HS-5 (cell line): ENCODE results near the gene HGFAC.
"Not testable (repeated sequence)": the region's sequence is repeated elsewhere in the genome, so short reads cannot be mapped to it uniquely, and the experiment has no call there.

ENCODE experiments used
- DNase-seq: peaks from one replicate; pipeline ENCODE4 v3.0.0-alpha.2; 2012; ENCODE audit warnings: low read depth

Gene HGFAC

GRCh38 chr4:3411190-3411589 lies 30.6 kb upstream of the HGFAC start:
- not testable (repeated sequence) for DNase-seq

- no peak for DNase-seq
Observed at GRCh38 chr4:3411676-3412075, 30.1 kb upstream of the HGFAC start.

GRCh38 chr4:3412257-3413020 lies 29.3 kb upstream of the HGFAC start:
- DNase-seq: no peak

GRCh38 chr4:3413217-3413671 lies 28.5 kb upstream of the HGFAC start:
- no peak for DNase-seq

- DNase-seq: no peak
Observed at GRCh38 chr4:3413675-3414420, 27.9 kb upstream of the HGFAC start.

- no peak for DNase-seq
Observed at GRCh38 chr4:3414421-3415279, 27.1 kb upstream of the HGFAC start.

- DNase-seq: no peak
Observed at GRCh38 chr4:3415471-3416141, 26.2 kb upstream of the HGFAC start.

- no peak for DNase-seq
Observed at GRCh38 chr4:3416270-3416669, 25.5 kb upstream of the HGFAC start.

GRCh38 chr4:3416821-3417221 lies 24.9 kb upstream of the HGFAC start:
- DNase-seq: no peak

GRCh38 chr4:3417448-3417847 lies 24.3 kb upstream of the HGFAC start:
- no peak for DNase-seq

- no peak for DNase-seq
Observed at GRCh38 chr4:3418029-3418762, 23.6 kb upstream of the HGFAC start.

GRCh38 chr4:3419836-3420605 lies 21.7 kb upstream of the HGFAC start:
- no peak for DNase-seq

- DNase-seq: no peak
Observed at GRCh38 chr4:3420606-3420955, 21.2 kb upstream of the HGFAC start.

- DNase-seq: no peak
Observed at GRCh38 chr4:3420956-3421355, 20.8 kb upstream of the HGFAC start.

- no peak for DNase-seq
Observed at GRCh38 chr4:3421470-3421869, 20.3 kb upstream of the HGFAC start.

GRCh38 chr4:3422241-3422801 lies 19.4 kb upstream of the HGFAC start:
- no peak for DNase-seq

- no peak for DNase-seq
Observed at GRCh38 chr4:3422808-3423297, 18.9 kb upstream of the HGFAC start.

GRCh38 chr4:3423406-3423805 lies 18.4 kb upstream of the HGFAC start:
- DNase-seq: no peak

GRCh38 chr4:3423952-3424351 lies 17.8 kb upstream of the HGFAC start:
- no peak for DNase-seq

- no peak for DNase-seq
Observed at GRCh38 chr4:3424522-3425095, 17.2 kb upstream of the HGFAC start.
